ENCODE measurements around the gene CNIH3. TPM values are rescaled to one million over a fixed set of nuclear protein-coding genes. Genes with fewer than 3 reads are reported as not detected.
"Not testable (repeated sequence)": the region's sequence is repeated elsewhere in the genome, so short reads cannot be mapped to it uniquely, and the experiment has no call there.

Gene CNIH3
- total RNA-seq, 4 donors from 2014 or later, result 0.68 to 1.1 TPM; not detected in 2

DNA sequence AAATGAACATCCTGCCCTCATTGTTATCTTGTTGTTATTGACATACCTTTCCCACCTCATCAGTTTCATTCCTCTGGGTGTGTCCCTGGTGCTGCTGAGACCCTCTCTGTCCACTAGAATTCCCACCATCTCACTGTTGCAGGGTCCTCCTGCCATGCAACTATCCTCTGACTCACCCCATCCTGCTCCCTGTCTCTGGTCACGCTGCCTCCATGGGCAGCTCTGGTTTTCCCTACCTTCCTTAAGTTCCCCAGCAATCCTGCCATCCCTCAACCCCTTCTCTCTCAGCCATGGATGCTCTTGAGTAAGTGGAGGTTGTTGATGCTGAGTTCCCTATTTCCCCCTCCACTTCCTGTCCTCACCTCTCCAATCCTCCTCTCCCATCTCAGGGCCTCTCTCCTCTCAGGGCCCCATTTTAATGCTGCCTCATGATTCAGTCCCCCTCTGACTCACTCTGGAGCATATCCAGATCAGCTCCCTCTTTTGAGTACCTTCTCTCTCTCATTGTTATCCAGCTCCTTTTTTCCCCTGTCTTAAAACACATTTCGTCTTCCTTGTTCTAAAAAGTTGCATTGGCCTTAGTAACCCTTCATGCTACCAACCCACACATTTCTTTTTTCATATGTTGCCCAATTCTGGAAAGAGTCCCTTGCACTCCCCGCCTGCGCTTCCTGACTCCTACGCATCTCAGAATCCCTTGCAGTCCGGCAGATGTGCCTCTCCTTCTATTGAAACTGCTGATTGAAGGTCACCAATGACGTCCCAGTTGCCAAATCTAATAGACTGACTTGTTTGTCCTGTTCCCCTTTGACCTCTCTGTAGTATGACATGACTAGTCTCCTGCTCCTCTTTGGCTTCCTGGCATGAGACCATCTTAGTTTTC is 92.0 kb downstream of the CNIH3 start:
- TF ChIP-seq POLR2AphosphoS5 (IDR thresholded peaks at IDR 0.05) (no peak), EP300 (IDR thresholded peaks at IDR 0.05; ENCODE audit: low read depth) (no peak), POLR2A (IDR thresholded peaks at IDR 0.05) (no peak)
- TF ChIP-seq, protein P1, sequence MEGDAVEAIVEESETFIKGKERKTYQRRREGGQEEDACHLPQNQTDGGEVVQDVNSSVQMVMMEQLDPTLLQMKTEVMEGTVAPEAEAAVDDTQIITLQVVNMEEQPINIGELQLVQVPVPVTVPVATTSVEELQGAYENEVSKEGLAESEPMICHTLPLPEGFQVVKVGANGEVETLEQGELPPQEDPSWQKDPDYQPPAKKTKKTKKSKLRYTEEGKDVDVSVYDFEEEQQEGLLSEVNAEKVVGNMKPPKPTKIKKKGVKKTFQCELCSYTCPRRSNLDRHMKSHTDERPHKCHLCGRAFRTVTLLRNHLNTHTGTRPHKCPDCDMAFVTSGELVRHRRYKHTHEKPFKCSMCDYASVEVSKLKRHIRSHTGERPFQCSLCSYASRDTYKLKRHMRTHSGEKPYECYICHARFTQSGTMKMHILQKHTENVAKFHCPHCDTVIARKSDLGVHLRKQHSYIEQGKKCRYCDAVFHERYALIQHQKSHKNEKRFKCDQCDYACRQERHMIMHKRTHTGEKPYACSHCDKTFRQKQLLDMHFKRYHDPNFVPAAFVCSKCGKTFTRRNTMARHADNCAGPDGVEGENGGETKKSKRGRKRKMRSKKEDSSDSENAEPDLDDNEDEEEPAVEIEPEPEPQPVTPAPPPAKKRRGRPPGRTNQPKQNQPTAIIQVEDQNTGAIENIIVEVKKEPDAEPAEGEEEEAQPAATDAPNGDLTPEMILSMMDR (IDR thresholded peaks at IDR 0.05), result no peak
- in situ Hi-C loops (cut with MboI; ENCODE audit: low pct_ligation_motif_present in 1 of 4, low pct_unique_long_range_greater_than_20kb in 1 of 4, low sequenced_read_pairs in 3 of 4) (loop anchor here in 1 of 4 donors (25.0 kb wide), 1 partner anchor 104 kb away; no protein-coding TSS in a partner anchor), intact Hi-C loops (cut with DNase I; ENCODE audit: low total_unique reads) (no loop called here)
- 61 to 73% methylated on average over 7 of the region's 7 CpGs for WGBS, 2 donors (ENCODE audit: low coverage in 1 of 2)
- Histone ChIP-seq H3K27ac (no peak overlapping the region), H3K4me1 (no peaks in the 10 kb centered on the region), H3K36me3 (no peaks in the 10 kb centered on the region), H3K9me3 (no peaks in the 10 kb centered on the region), H3K4me3 (no peak overlapping the region), H3K27me3 (no peaks in the 10 kb centered on the region)
- no peak for DNase-seq

DNA sequence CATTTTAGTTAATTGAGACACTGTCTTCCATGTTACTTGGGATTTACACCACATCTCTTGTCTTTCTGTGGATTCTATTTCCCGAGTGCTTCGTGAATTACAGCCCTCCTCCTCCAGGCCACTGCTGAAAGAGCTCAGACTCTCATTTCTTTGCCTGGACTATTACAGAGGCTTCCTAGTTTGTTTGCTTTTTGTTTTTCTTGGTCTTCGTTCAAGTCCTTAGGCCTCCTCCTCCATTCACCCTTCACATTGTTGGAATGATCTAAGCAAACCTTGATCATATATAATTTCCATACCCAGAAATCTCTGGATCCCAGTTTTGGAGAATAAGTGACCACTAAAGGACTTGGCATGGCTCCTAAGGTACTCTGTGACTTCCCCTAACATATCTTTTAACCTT is 94.1 kb downstream of the CNIH3 start:
- H3K36me3 ChIP-seq, result no peaks in the 10 kb centered on the region
- in situ Hi-C loops (cut with MboI; ENCODE audit: low pct_ligation_motif_present in 1 of 4, low pct_unique_long_range_greater_than_20kb in 1 of 4, low sequenced_read_pairs in 3 of 4), result loop anchor here in 1 of 4 donors (25.0 kb wide), 1 partner anchor 102 kb away; no protein-coding TSS in a partner anchor
- intact Hi-C loops (cut with DNase I; ENCODE audit: low total_unique reads), result no loop called here
- H3K27ac ChIP-seq, result no peak overlapping the region
- no peak for TF ChIP-seq EP300 (IDR thresholded peaks at IDR 0.05; ENCODE audit: low read depth)
- TF ChIP-seq POLR2A (IDR thresholded peaks at IDR 0.05), result no peak
- TF ChIP-seq POLR2AphosphoS5 (IDR thresholded peaks at IDR 0.05), result no peak
- TF ChIP-seq, protein P1 (IDR thresholded peaks at IDR 0.05), result no peak
- no peak for DNase-seq
- WGBS, 2 donors (ENCODE audit: low coverage in 1 of 2), result 68 to 79% methylated on average over 3 of the region's 3 CpGs
- H3K9me3 ChIP-seq, result no peaks in the 10 kb centered on the region
- H3K27me3 ChIP-seq, result no peaks in the 10 kb centered on the region
- H3K4me3 ChIP-seq, result no peak overlapping the region
- no peaks in the 10 kb centered on the region for H3K4me1 ChIP-seq

DNA sequence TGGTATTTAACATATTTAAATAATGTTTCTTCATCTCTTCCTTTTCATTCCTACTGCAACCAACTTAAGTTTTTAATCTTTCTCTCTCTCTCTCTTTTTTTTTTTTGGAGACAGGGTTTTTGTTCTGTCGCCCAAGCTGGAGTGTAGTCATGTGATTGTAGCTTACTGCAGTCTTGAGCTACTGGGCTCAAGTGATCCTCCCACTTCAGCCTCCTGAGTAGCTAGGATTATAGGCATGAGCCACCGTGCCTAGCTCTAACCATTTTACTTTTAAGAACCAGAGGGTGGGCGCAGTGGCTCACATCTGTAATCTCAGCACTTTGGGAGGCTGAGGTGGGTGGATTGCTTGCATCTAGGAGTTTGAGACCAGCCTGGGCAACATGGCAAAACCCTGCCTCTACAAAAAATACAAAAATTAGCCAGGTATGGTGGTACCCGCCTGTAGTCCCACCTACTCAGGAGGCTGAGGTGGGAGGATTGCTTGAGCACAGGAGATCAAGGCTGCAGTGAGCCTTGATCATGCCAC is 95.2 kb downstream of the CNIH3 start:
- H3K9me3 ChIP-seq; H3K4me3 ChIP-seq; H3K36me3 ChIP-seq; H3K27ac ChIP-seq; intact Hi-C loops (cut with DNase I; ENCODE audit: low total_unique reads); H3K4me1 ChIP-seq; DNase-seq; H3K27me3 ChIP-seq: not testable (repeated sequence)
- in situ Hi-C loops (cut with MboI; ENCODE audit: low pct_ligation_motif_present in 1 of 4, low pct_unique_long_range_greater_than_20kb in 1 of 4, low sequenced_read_pairs in 3 of 4), result loop anchor here in 1 of 4 donors (25.0 kb wide), 1 partner anchor 101 kb away; no protein-coding TSS in a partner anchor
- WGBS, 2 donors (ENCODE audit: low coverage in 1 of 2), result 83 to 85% methylated on average over 1 to 4 of the region's 4 CpGs

DNA sequence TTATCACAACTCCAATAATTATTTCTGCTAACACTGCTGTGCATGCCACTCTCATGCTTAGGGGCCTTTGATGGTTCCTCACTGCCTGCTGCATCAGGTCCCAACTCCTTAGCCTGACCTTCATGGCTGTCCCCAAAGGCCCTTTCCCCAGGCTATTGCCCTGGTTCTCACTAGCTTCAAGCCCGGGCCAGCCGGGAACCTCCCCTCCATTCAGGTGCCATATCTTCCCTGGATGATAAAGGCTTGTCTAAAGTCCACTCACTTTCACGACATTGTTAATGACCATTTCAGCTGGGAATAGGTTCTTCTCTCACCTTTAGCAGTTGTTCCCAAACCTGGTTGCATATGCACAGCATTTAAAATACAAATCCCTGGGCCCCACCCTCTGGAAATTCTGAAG is 95.8 kb downstream of the CNIH3 start:
- in situ Hi-C loops (cut with MboI; ENCODE audit: low pct_ligation_motif_present in 1 of 4, low pct_unique_long_range_greater_than_20kb in 1 of 4, low sequenced_read_pairs in 3 of 4), result loop anchor here in 1 of 4 donors (25.0 kb wide), 1 partner anchor 100 kb away; no protein-coding TSS in a partner anchor
- 61% methylated on average over 3 of the region's 3 CpGs; no CpG with 5 or more reads in 1 of the 2 donors for WGBS, 2 donors (ENCODE audit: low coverage in 1 of 2)

More for the DNA sequence above, 95.8 kb downstream of the CNIH3 start:
- Histone ChIP-seq H3K36me3 (no peaks in the 10 kb centered on the region), H3K27ac (no peak overlapping the region), H3K9me3 (no peaks in the 10 kb centered on the region), H3K27me3 (no peaks in the 10 kb centered on the region), H3K4me3 (no peak overlapping the region), H3K4me1 (no peaks in the 10 kb centered on the region)
- DNase-seq, result no peak
- TF ChIP-seq POLR2AphosphoS5 (IDR thresholded peaks at IDR 0.05) (no peak), POLR2A (IDR thresholded peaks at IDR 0.05) (no peak)
- TF ChIP-seq, protein P1 (IDR thresholded peaks at IDR 0.05), result no peak
- intact Hi-C loops (cut with DNase I; ENCODE audit: low total_unique reads), result no loop called here
